ENCODE results near the gene HGFAC.

HGFAC gene

GRCh38 chr4:3401436-3402171 is 40.2 kb upstream of the HGFAC start:
- no peak for TF ChIP-seq CTCF (IDR thresholded peaks at IDR 0.05; ENCODE audit: low read length, missing control alignments)
- H3K4me3 ChIP-seq (replicated peaks; ENCODE audit: low read depth, low read length) = no peak overlapping the region
- no peak for DNase-seq (ENCODE audit: low read depth)

- no peak overlapping the region for H3K4me3 ChIP-seq (replicated peaks; ENCODE audit: low read depth, low read length)
- TF ChIP-seq CTCF (IDR thresholded peaks at IDR 0.05; ENCODE audit: low read length, missing control alignments) = no peak
- DNase-seq (ENCODE audit: low read depth) = no peak
Measured at GRCh38 chr4:3402491-3403347, 39.0 kb upstream of the HGFAC start.

- no peak for TF ChIP-seq CTCF (IDR thresholded peaks at IDR 0.05; ENCODE audit: low read length, missing control alignments)
- no peak for DNase-seq (ENCODE audit: low read depth)
Measured at GRCh38 chr4:3403348-3403906, 38.3 kb upstream of the HGFAC start.

GRCh38 chr4:3404546-3404945 is 37.2 kb upstream of the HGFAC start:
- no peak for TF ChIP-seq CTCF (IDR thresholded peaks at IDR 0.05; ENCODE audit: low read length, missing control alignments)
- H3K4me3 ChIP-seq (replicated peaks; ENCODE audit: low read depth, low read length) = no peak overlapping the region
- DNase-seq (ENCODE audit: low read depth) = no peak

More at GRCh38 chr4:3403348-3403906, 38.3 kb upstream of the HGFAC start:
- H3K4me3 ChIP-seq (replicated peaks; ENCODE audit: low read depth, low read length) = no peak overlapping the region

GRCh38 chr4:3405176-3405575 is 36.6 kb upstream of the HGFAC start:
- no peak for TF ChIP-seq CTCF (IDR thresholded peaks at IDR 0.05; ENCODE audit: low read length, missing control alignments)
- no peak overlapping the region for H3K4me3 ChIP-seq (replicated peaks; ENCODE audit: low read depth, low read length)
- no peak for DNase-seq (ENCODE audit: low read depth)

- no peak for TF ChIP-seq CTCF (IDR thresholded peaks at IDR 0.05; ENCODE audit: low read length, missing control alignments)
- no peak overlapping the region for H3K4me3 ChIP-seq (replicated peaks; ENCODE audit: low read depth, low read length)
- DNase-seq (ENCODE audit: low read depth) = no peak
Measured at GRCh38 chr4:3406021-3406420, 35.7 kb upstream of the HGFAC start.

All from fibroblast of pulmonary artery (primary cell).